Activated CD8-positive, alpha-beta memory T cell treated with anti-CD3 and anti-CD28 coated beads, Interleukin-2, amount 50 U/mL, for 24 hours (primary cell): Measurements from ENCODE around the gene ITGB5.
"Not testable (repeated sequence)": the region's sequence is repeated elsewhere in the genome, so short reads cannot be mapped to it uniquely, and the experiment has no call there.

ENCODE experiments used
- DNase-seq: peaks from one replicate; pipeline ENCODE4 v3.0.0-alpha.2; 2020; ENCODE audit errors: extremely low read depth

The ITGB5 gene

DNA sequence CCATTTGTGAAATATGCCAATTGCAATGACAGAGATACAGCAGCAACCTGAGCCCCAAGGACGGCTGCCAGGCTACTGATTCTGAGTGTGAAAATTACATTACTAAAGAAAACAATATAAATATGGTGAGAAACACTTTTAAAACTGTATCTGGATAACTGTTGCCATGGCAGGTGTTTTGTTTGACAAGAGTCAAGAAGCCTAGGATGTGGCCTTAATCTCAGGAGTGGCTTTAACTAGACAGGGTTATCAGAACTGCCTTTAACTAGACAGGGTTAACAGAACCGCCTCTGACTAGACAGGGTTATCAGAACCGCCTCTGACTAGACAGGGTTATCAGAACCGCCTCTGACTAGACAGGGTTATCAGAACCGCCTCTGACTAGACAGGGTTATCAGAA, 98.1 kb downstream of the ITGB5 start:
- DNase-seq, result not testable (repeated sequence)

DNA sequence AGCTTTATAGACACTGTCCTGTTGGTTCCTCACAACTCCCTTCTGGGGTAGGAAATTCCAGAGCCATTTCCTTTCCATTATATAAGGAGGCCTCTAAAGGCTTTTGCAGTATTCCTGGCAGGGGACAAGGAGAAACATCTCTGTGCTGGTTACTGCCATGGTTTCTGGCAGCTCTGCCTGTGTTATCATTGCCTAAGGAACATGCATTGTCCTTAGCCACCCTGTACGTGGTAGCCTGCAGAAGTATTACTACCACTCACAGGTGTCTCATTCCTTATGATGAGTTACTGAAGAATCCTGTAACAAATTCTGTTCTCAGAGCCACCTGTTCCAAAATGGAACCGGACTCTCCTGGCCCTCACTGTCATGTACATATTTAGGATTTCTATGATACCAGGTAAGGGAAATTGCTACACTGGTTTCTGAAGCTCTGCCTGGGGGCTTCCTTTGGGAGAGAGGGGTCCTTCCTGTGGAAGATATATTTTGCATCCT, 98.9 kb downstream of the ITGB5 start:
- no peak for DNase-seq

DNA sequence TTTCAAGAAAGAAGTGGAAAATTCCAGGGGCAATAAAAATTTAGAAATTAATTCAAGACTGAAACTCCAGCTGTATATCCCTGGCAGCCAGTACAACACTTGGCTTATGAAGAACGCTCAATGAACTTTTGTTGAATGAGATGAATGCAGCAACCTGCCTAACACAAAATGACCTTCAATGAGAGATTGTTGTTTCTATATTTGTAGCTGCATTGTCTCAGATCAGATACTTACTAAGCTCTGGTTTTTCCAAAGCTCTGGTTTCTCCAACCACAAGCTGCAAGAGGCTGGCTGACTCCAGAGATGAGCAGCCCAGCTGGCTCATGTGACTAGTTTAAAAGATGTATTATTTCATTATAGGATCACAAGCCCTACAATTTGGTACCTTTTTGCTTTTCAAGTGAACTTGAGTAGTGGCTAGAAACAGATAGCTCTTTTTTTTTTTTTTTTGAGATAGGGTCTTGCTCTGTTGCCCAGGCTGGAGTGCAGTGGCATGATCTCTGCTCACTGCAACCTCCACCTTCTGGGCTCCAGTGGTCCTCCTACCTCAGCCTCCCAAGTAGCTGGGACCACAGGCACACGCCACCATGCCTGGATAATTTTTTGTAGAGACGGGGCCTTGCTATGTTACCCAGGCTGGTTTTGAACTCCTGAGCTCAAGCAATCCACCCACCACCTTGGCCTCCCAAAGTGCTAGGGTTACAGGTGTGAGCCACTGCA, 99.5 kb downstream of the ITGB5 start:
- DNase-seq, result no peak

DNA sequence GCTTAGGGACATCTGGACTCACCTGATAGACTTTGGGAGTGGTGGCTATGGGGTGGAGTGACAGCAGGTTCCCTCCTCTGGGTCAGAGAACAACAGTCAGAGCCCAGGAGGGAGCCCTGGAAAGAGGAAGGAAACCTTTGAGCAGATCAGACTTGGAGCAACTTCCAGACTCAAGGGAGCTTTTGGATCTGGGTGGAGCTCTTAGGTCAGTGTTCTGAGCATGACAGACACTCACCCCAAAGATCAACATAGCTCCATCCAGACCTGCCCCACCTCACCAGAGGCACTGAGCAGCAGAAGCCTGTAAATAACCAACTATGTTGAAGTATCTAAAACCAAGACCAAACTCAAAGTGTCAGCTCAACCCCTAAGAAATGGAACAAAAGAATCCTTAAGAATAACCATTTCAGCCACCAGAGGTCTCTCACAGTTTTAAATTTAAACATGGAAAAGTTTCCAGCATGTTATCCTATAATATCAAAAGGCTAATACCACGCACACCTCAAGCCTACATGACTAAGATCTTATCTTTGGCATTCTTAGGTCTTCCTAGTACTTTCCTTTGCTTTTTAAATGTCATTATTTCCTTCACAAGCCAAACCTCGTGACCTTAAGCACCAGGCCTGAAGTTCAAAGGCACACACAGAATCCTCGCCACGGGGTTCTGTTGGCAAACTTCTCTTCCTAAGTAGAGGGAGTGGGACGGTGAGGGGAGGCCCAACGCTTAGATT, 100.5 kb downstream of the ITGB5 start:
- DNase-seq, result no peak

DNA sequence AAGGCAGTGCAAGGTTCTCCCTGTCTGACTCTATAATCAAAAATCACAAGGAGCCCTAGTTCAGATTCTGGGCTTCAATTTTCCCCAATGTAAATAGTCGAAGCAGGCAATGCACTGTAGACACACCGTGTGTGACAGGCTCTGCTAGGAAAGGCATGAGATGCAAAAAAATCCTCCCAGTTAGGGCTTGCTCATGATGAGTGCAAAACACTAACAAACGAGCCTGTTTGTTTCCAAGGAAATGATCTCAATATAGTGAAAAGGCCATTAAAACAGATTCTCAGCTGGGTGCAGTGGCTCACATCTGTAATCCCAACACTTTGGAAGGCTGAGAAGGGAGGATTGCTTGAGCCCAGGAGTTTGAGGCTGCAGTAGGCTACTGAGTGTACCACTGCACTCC, 101.2 kb downstream of the ITGB5 start:
- DNase-seq, result no peak

DNA sequence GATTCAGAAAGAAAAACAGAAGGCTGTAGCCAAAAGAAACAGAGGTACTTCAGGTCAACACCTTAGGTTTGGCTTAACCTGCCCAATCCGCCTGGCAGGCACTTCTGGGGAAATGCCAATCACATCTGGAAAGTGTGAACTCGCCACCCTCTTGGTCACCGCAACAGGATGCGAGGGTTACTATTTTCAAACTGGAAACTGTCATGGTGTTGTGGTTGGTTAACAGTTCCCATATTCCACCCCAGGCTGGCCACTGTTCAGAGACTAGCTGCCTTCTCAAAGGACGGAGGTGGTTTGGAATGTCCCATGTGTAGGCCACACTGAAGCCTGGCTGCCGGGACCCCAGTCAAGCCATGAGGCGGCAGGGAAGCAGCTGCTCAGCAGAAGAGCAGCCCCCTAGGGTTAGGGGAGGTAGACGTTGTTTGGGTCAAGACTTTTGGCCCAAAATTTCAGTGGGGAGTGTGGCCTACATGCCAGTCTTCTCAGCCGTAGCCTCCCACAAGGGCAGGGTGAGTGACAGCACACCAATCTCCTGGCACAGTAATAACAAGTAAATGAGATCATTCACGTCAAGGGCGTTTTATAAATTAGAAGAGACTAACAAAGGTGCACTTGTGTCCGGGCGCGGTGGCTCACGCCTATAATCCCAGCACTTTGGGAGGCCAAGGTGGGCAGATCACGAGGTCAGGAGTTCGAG, 102.3 kb downstream of the ITGB5 start:
- DNase-seq, result no peak

DNA sequence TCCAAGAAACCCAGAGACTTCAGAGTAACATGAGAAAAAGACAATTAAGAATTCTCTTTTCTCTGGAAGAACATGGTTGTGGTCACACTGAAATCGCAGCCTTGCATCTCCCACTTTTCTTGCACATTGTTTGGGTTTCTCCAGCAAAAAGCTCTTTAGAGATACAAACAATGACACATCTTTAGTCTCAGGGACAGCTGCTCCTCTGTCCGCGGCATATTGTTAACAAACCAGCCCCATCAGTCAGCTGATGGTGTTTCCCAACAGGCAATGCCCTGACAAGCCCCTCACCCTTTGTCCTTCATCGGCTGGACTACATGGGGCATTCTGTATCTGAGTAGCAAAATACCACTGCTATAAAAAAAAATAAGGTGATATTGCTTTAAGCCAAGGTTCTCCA, 103.5 kb downstream of the ITGB5 start:
- DNase-seq, result no peak

DNA sequence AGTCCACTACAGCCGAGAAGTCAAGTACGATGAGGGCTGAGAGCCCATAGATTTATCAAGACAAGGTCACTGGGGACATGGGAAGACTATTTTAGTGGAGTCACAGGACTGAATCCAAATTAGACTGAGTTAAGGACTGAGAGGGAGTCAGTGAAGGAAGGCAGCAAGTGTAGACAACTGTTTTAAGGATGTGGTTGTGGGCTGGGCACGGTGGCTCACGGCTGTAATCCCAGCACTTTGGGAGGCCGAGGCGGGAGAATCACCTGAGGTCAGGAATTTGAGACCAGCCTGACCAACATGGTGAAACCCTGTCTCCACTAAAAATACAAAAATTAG, 104.8 kb downstream of the ITGB5 start:
- DNase-seq, result not testable (repeated sequence)

DNA sequence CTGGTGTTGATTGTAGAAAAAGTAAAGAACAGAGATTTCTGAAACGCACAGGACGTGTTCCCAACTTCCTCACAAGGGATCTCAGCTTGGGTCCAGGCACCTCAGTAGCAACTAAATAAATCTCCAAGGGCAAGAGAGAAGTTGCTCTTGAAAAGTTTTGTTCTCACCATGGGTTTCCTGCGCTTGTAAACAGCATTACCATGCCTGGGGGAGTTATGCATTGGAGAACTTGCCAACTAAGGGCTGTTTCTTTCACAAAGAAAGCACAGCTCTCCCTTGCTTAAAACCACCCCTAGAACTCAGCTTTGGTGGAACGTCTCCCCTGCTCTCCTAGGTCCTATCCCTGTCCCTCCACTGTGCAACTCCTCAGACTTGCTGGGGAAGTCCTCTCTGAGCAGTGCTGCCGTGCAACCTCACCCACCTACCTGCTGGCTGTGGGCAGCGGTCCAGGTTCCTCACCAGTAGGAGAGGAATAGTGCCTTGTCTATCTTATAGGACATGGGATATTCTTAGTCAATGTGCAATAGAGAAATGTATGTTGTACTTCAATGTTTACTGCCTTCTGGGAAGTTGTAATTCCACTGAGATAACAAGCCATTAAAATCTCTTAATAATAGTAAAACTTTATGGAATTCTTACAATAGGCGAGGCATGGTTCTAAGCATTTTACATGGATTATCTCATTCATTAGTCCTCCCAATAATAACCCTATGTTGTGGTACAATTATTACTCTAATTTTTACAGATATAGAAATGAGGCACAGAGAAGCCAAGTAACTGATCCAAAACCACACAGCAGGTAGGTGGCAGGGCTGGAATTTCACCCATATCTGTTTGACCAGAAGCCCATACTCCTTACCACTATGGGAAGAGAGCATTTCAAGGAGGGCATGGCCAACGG, 105.4 kb downstream of the ITGB5 start:
- DNase-seq, result no peak

DNA sequence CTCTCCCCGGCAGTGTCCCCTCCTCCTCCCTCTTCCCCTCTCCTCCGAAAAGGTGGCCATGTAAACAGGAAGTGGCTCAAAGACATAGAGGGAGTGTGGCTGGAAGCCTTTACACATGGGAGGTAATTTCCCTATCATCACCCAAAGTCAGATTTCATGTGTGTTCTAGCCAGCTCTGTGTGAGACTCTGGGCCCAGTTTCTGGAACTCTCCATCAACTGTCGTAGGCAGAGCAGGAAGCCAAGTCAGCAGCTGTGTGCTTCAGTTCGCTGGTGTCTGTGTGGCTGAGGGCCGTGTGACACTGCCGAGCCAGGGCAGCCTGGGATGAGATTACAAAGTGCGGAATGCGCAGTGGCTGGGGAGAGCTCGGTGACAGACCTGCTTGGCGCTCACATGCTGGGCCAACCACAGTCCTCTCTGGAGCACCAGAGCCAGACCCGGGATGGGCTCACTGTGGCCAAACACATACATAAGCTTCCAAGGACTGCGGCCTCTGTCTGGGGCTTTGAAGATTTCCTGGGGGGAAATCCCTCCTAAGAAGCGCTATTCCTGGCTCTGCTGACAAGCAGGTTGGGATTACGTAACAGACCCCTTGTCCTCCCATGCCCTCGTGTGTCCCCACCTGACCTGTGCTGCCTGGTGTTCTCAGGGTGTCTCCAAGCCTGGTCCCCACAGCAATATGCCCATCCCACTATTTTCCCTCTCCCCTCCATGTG, 106.2 kb downstream of the ITGB5 start:
- DNase-seq, result no peak

DNA sequence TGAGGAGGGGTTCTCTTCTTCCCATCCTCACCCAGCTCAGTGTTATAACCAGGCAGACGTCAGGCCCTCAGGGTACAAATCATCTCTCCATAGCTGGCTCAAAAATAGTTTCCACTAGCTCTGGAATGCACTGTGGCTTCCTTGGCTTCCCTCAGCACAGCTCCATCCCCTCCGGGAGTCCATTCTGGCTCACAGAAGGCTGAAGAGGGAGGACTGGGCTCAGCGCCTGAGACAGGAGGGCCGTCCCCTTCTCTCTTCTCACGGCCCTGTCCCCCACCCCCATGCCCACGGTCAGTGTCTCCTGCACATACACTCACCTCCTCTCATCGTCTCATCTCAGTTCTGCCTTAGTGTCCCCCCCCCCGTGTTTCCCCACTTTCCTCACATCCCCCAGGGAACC, 106.8 kb downstream of the ITGB5 start:
- DNase-seq, result no peak

DNA sequence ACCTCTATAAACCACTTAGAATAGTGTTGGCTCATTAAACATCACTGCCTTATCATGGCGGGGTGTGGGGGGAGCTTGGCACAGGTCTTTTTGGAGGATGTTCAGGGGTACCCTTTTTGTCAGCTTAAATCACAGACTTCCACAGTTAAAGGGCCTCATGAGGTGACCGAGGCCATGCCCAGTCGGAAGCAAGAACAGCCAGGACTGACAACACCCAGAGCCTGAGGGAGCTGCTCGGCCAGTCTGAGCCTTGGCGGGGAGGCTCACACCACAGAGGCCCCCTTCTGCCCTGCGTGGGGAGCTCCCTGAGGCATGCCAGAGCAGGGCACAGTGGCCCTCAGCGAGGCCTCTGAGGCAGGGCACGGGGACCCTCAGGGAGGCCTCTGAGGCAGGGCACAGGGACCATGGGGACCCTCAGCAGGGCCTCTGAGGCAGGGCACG, 107.4 kb downstream of the ITGB5 start:
- DNase-seq, result no peak

DNA sequence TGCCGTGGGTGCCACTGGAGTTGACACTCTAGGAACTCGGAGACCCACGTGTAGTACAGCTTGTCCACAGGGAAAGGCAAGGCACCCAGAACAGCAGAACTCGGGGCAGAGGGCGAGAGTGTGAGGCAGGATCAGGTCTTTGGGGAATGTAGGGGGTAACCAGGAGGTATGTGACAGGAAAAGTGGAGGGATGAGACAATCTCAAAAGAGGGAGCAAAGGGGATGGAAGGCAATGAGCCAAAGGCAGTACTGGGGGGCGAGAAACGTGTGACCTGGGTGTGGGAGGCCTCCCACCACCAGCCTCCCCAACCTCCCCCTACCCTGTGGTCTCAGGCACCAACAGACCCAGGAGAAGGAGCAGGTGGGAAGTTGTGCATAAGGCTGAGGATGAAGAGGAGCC, 108.0 kb downstream of the ITGB5 start:
- no peak for DNase-seq

DNA sequence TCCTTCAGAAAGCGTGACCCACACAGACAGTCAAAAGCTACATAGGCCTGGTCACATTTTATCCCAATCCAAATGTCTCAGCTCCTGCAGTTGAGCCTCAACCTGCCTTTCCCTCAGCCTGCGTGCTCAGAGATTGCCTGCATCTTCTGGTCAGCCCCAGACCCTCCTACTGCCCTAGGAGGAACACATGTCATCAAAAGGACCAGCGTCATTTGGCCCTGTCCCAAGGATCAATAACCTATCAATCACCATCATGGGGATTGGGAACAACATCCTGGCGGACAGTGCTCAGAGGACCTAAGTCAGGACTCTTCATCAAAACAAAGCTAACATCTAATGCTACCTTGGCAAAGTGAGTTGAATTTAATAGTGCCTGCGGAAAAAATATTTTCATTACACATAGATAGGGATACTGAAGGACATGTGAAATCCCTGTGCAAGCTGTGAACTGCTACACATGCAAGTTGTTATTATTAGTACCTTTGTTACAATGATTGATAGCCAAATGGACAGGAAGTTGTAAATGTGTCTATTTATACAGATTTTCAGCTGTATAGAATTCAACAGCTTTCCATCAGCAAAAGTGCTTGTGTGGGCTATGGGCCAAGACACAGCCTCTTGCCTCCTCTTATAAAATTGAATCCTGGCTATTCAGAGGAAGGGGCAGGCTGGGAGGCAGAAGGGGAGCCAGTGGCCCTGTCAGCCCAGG, 109.2 kb downstream of the ITGB5 start:
- DNase-seq, result no peak

DNA sequence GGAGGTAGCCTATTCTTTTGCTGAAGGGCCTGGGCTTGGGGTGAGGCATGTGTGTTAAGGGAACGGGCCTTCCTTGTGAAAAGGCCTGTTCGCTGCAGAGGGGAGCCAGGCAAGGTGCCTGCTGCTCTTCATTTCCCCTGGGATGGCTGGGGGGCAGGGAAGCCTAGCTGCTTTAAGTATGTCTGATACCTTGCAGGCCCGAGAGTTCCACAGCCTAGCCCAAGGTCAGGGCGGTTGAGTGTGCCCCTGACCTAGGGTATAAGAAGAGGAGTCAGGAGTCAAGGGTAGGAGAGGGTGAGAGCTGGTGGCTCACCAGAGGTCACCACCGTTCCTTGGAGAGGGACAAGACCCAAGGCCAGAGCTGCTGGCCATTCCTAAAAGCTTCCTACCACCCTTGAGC, 110.3 kb downstream of the ITGB5 start:
- DNase-seq, result no peak

DNA sequence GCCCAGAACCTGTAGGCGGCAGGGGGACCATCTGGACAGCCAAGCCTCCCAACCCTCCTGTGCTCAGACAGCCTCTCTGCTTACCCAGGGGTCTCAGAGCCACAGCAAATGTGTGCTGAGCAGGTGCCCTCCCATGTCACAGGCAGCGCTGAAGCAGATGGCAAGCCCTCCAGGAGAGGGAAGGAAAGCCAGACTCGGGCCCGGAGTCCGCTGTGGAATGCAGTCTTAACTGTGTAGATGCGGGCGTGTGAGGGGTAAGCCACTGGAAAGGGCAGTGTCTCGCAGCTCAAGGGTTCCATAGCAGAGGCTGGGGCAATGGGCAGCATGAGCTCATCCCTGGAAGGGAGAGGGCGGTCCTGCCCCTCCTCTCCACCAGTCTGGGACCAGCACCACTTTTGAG, 111.3 kb downstream of the ITGB5 start:
- DNase-seq, result no peak

DNA sequence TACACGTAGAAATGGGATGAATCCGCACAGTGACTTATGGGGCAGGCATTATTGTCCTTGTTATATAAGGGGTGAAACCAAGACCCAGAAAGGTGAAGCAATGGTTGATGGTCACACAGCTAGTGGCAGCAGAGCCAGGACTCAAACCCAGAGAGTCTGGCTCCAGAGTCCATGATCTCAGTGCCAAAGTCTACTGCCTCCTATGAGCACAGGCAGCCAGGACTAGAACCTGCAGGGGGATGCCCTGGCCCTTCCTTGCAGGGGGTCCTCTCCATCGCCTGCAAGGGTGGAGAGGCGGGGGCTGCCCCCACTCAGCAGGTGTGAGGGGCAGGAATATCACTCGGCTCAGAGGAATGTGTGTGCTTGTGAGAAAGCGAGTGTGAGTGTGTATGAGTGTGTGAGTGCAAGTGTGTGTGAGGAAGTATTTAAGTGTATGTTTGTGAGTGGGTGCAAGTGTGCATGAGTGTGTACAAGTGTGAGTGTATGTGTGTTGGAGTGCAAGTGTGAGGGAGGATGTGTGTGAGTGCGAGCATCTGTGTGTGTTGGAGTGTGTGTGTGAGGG, 112.2 kb downstream of the ITGB5 start:
- DNase-seq, result no peak

DNA sequence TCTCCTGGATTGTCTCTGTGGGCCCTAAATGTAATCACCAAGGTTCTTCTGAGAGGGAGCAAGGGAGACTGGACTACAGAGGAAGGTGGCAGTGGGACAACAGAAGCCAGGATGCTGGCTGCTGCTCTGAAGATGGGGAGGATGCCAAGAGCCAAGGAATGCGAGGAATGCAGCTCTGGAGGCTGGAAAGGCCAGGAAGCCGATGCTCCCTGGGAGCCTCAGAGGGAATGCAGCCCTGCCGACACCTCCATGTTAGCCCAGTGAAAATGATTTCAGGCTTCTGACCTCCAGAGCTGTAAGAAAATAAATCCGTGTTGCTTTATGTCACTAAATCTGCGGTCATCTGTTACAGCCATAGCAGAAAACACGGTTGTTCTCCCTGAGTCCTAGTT, 112.8 kb downstream of the ITGB5 start:
- DNase-seq, result no peak

DNA sequence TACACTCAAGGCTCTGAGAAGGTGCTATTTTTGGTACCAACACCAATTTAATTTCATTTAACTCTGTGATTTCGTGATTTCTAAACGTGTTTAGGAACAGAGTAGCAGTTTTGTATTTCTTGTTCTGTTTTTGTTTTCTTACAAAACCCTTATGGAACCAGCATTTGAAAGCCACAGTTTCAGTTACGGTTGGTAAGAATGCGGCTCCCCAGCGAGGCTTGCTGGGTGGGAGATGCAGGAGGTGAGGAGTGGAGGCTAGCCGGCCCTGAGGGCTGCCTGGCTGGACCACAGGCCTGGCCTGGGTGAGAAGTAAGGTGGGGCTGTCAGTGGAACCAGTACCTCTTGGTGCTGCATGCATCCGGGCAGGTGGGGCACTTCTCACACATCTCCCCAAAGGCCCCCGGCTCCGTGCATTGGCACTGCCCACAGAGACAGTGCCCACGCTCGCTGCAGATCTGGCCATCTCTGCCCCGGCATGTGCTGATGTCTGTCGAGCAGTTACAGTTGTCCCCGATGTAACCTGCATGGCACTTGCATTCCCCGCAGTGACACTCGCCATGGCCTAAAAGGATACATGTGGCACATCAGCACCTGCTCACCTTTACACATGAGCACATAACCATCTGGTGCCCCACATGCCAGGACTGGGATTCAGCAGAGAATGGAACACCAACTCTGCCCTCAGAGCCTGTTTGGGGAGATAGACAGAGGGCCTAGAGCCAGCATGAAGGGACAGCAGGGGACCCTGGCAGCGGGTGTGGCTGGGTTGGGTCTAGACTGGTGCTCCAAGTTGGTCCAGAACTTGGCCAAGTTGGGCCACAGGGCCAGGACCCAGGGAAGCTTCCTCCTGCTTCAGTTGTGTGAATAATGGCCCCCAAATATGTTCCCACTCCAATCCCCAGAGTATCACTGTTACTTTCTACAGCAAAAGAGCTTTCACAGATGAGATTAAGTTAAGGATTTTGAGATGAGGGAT, 113.5 kb downstream of the ITGB5 start:
- DNase-seq, result no peak
